HEK293 (cell line): ENCODE data around the gene REN.

Experiments
- CTCF ChIA-PET: fragments of 350-600 bp; formaldehyde crosslinking; extraction: SDS; loops from one replicate; lab custom pipeline; 2021; ENCODE audit warnings: antibody characterized with exemption; lab: Yijun Ruan, JAX
- POLR2A ChIA-PET: fragments of 300-600 bp; formaldehyde crosslinking; extraction: SDS; loops from one replicate; lab custom pipeline; 2020; ENCODE audit warnings: antibody characterized with exemption, inconsistent platforms; lab: Yijun Ruan, JAX
- H3K27ac ChIP-seq: fragments of 200-500 bp; sonication (Bioruptor generic); 2 replicates; pipeline ENCODE4 v1.5.1; 2014; ENCODE audit warnings: low read depth, low read length, control low read depth, inconsistent platforms; ENCODE audit errors: extremely low read depth
- H3K36me3 ChIP-seq, 2 experiments: fragments of 200-500 bp in 1 of 2; sonication (Bioruptor generic) in 1 of 2; 1 replicate in 1 of 2; 2 replicates in 1 of 2; pipeline ENCODE4 v1.5.1; 2014 to 2017; ENCODE audit warnings: inconsistent platforms in 2 of 2, low read length in 2 of 2; ENCODE audit not compliant: control insufficient read depth in 2 of 2, insufficient read depth in 1 of 2
- H3K4me1 ChIP-seq: fragments of 200-500 bp; sonication (Bioruptor generic); 2 replicates; pipeline ENCODE4 v1.5.1; 2014; ENCODE audit warnings: mild to moderate bottlenecking, low read length, inconsistent platforms; ENCODE audit not compliant: control insufficient read depth, insufficient read depth
- H3K4me3 ChIP-seq: 2 replicates; pipeline ENCODE4 v1.5.1; 2011; ENCODE audit warnings: low read depth, mild to moderate bottlenecking, control low read depth, low read length, moderate library complexity
- H3K9me3 ChIP-seq: fragments of 200-500 bp; sonication (Bioruptor generic); 2 replicates; pipeline ENCODE4 v1.5.1; 2014; ENCODE audit warnings: low read depth, low read length, inconsistent platforms; ENCODE audit not compliant: control insufficient read depth, insufficient read depth
- EGR2 ChIP-seq: fragments of 450-650 bp; formaldehyde crosslinking; IDR thresholded peaks from 2 replicates; pipeline ENCODE4 v1.5.1; 2016; ENCODE audit warnings: low read depth, missing biosample characterization, missing genetic modification characterization
- GLI2 ChIP-seq: fragments of 450-650 bp; formaldehyde crosslinking; IDR thresholded peaks from 2 replicates; pipeline ENCODE4; 2017; ENCODE audit warnings: missing biosample characterization, missing genetic modification characterization, low read depth, borderline replicate concordance
- KLF1 ChIP-seq: fragments of 450-650 bp; formaldehyde crosslinking; IDR thresholded peaks from 2 replicates; pipeline ENCODE4 v1.5.1; 2016; ENCODE audit warnings: missing biosample characterization, missing genetic modification characterization
- KLF16 ChIP-seq: fragments of 450-650 bp; formaldehyde crosslinking; IDR thresholded peaks from 2 replicates; pipeline ENCODE4 v1.5.1; 2017; ENCODE audit warnings: missing biosample characterization, missing genetic modification characterization
- KLF9 ChIP-seq: fragments of 450-650 bp; formaldehyde crosslinking; IDR thresholded peaks from 2 replicates; pipeline ENCODE4 v1.5.1; 2016; ENCODE audit warnings: missing biosample characterization, missing genetic modification characterization, low read depth
- MYNN ChIP-seq: fragments of 450-650 bp; formaldehyde crosslinking; IDR thresholded peaks from 2 replicates; pipeline ENCODE4 v1.5.1; 2016; ENCODE audit warnings: missing biosample characterization, missing genetic modification characterization, borderline replicate concordance
- SCRT1 ChIP-seq: fragments of 450-650 bp; formaldehyde crosslinking; IDR thresholded peaks from 2 replicates; pipeline ENCODE4 v1.5.1; 2016; ENCODE audit warnings: missing biosample characterization, missing genetic modification characterization, borderline replicate concordance
- SP7 ChIP-seq: fragments of 450-650 bp; formaldehyde crosslinking; IDR thresholded peaks from 2 replicates; pipeline ENCODE4 v1.5.1; 2016; ENCODE audit warnings: missing biosample characterization, missing genetic modification characterization
- ZFHX2 ChIP-seq: fragments of 450-650 bp; formaldehyde crosslinking; conservative IDR thresholded peaks from 2 replicates; pipeline ENCODE4 v1.5.1; 2016; ENCODE audit warnings: missing biosample characterization, missing genetic modification characterization
- ZFP41 ChIP-seq: fragments of 450-650 bp; formaldehyde crosslinking; IDR thresholded peaks from 2 replicates; pipeline ENCODE4 v1.5.1; 2016; ENCODE audit warnings: missing biosample characterization, missing genetic modification characterization, borderline replicate concordance
- ZIC2 ChIP-seq: fragments of 450-650 bp; formaldehyde crosslinking; IDR thresholded peaks from 2 replicates; pipeline ENCODE4 v1.5.1; 2016; ENCODE audit warnings: missing biosample characterization, missing genetic modification characterization
- ZNF138 ChIP-seq: fragments of 450-650 bp; formaldehyde crosslinking; IDR thresholded peaks from 2 replicates; pipeline ENCODE4 v1.5.1; 2016; ENCODE audit warnings: missing biosample characterization, missing genetic modification characterization, borderline replicate concordance
- ZNF19 ChIP-seq: fragments of 450-650 bp; formaldehyde crosslinking; IDR thresholded peaks from 2 replicates; pipeline ENCODE4; 2016; ENCODE audit warnings: missing biosample characterization, missing genetic modification characterization, low read depth
- ZNF211 ChIP-seq: fragments of 450-650 bp; formaldehyde crosslinking; IDR thresholded peaks from 2 replicates; pipeline ENCODE4 v1.5.1; 2016; ENCODE audit warnings: low read depth, missing biosample characterization, missing genetic modification characterization
- ZNF24 ChIP-seq: fragments of 450-650 bp; formaldehyde crosslinking; IDR thresholded peaks from 2 replicates; pipeline ENCODE4 v1.5.1; 2016; ENCODE audit warnings: missing biosample characterization, missing genetic modification characterization
- ZNF335 ChIP-seq: fragments of 450-650 bp; formaldehyde crosslinking; conservative IDR thresholded peaks from 2 replicates; pipeline ENCODE4 v1.5.1; 2016; ENCODE audit warnings: missing biosample characterization, missing genetic modification characterization
- ZNF354C ChIP-seq: fragments of 450-650 bp; formaldehyde crosslinking; IDR thresholded peaks from 2 replicates; pipeline ENCODE4 v1.5.1; 2016; ENCODE audit warnings: missing biosample characterization, missing genetic modification characterization, low read depth, borderline replicate concordance
- ZNF391 ChIP-seq: fragments of 450-650 bp; formaldehyde crosslinking; IDR thresholded peaks from 2 replicates; pipeline ENCODE4 v1.5.1; 2016; ENCODE audit warnings: low read depth, missing biosample characterization, missing genetic modification characterization, borderline replicate concordance
- ZNF514 ChIP-seq: fragments of 450-650 bp; formaldehyde crosslinking; IDR thresholded peaks from 2 replicates; pipeline ENCODE4 v1.5.1; 2016; ENCODE audit warnings: missing biosample characterization, missing genetic modification characterization
- ZNF555 ChIP-seq: fragments of 450-650 bp; formaldehyde crosslinking; conservative IDR thresholded peaks from 2 replicates; pipeline ENCODE4 v1.5.1; 2017; ENCODE audit warnings: missing biosample characterization, mild to moderate bottlenecking, missing genetic modification characterization, inconsistent platforms
- ZNF561 ChIP-seq: fragments of 450-650 bp; IDR thresholded peaks from 2 replicates; pipeline ENCODE4 v1.5.1; 2018; ENCODE audit warnings: missing biosample characterization, missing genetic modification characterization, borderline replicate concordance
- ZNF600 ChIP-seq: fragments of 450-650 bp; formaldehyde crosslinking; IDR thresholded peaks from 2 replicates; pipeline ENCODE4 v1.5.1; 2016; ENCODE audit warnings: missing biosample characterization, missing genetic modification characterization
- ZNF701 ChIP-seq: fragments of 450-650 bp; formaldehyde crosslinking; IDR thresholded peaks from 2 replicates; pipeline ENCODE4 v1.5.1; 2016; ENCODE audit warnings: missing biosample characterization, missing genetic modification characterization
- ZNF76 ChIP-seq: fragments of 450-650 bp; formaldehyde crosslinking; IDR thresholded peaks from 2 replicates; pipeline ENCODE4; 2016; ENCODE audit warnings: low read depth, missing biosample characterization, missing genetic modification characterization, borderline replicate concordance
- TF ChIP-seq, protein P1 (sequence below): fragments of 450-650 bp; formaldehyde crosslinking; IDR thresholded peaks from 2 replicates; pipeline ENCODE4 v1.5.1; 2016; ENCODE audit warnings: missing biosample characterization, missing genetic modification characterization
- TF ChIP-seq, protein P2 (sequence below): fragments of 450-650 bp; formaldehyde crosslinking; IDR thresholded peaks from 2 replicates; pipeline ENCODE4 v1.5.1; 2016; ENCODE audit warnings: missing biosample characterization, missing genetic modification characterization
- TF ChIP-seq, protein P3 (sequence below): fragments of 450-650 bp; formaldehyde crosslinking; IDR thresholded peaks from 2 replicates; pipeline ENCODE4 v1.5.1; 2016; ENCODE audit warnings: missing biosample characterization, missing genetic modification characterization

Gene REN

DNA sequence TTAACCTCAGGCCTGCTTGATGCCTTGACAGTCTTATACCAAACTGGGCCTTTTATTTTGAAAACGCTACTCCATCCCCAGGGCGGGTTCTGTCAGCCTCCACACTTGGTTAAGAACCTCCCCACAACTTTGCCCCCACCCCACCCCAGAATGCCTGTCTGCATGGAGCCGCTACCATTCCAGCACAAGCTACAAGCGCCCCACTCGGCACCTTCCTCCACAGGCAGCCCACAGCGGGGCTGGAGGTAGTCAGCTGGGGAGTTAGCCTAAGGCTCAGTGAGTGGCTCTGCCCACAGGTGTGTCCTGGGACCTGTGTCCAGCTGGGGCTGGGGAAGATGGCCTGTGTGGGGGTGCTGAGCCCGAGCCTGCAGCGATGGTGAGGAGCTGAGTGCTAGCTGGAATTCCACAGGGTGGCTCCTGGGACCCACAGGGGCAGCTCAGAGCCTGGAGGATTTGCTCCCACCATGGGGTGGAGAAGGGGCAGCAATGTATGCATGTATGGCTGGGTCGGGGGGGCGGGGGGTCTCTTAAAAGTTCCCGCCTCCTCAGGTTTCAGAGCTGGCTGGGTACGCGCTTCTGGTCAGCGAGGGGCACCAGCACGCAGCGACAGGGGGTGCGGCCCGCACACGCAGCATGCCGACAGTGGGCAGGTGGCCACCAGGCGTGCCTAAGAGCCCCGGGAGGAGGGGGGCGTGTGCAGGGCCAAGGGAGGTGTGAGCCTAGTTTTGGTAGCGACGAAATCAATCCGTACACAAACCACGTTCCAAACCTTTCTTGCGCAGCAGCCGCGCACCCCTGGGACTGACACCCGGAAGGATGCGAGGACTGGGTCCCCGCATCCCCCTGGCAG, 15.2 kb downstream of the REN start:
- ChIA-PET CTCF (interaction anchor here (0.6 to 2.9 kb wide), 9 partner anchors 11 to 1059 kb away, joined by 3 to 9 read pairs (median 3); no protein-coding TSS in a partner anchor), POLR2A (interaction anchor here (1.0 kb wide), 2 partner anchors 13 to 365 kb away, joined by 3 to 4 read pairs; partner anchors contain the start of gene MDM4)
- peaks cover 3% of the 10 kb centered on the region for H3K4me1 ChIP-seq
- no peak overlapping the region; the same call in 1 of the 2 replicates for H3K27ac ChIP-seq
- no peak for TF ChIP-seq ZNF211 (tag by site-specific recombination)
- TF ChIP-seq ZNF600 (tag by site-specific recombination): peak; percentile 61
- peak; percentile 98 for TF ChIP-seq MYNN
- no peak for TF ChIP-seq ZNF138
- peak; percentile 47; the same call in 1 of the 2 replicates for TF ChIP-seq ZIC2
- peak; percentile 83 for TF ChIP-seq ZNF335 (tag by site-specific recombination)
- no peak for TF ChIP-seq ZNF19
- TF ChIP-seq KLF1 (tag by site-specific recombination): 0 out of 2 replicates have a peak, but pooled peaks have one; percentile 16
- TF ChIP-seq ZFHX2 (tag by site-specific recombination): peak; percentile 12; the same call in 1 of the 2 replicates
- peak; percentile 60; the same call in 1 of the 2 replicates for TF ChIP-seq KLF9 (tag by site-specific recombination)
- TF ChIP-seq, protein P1, sequence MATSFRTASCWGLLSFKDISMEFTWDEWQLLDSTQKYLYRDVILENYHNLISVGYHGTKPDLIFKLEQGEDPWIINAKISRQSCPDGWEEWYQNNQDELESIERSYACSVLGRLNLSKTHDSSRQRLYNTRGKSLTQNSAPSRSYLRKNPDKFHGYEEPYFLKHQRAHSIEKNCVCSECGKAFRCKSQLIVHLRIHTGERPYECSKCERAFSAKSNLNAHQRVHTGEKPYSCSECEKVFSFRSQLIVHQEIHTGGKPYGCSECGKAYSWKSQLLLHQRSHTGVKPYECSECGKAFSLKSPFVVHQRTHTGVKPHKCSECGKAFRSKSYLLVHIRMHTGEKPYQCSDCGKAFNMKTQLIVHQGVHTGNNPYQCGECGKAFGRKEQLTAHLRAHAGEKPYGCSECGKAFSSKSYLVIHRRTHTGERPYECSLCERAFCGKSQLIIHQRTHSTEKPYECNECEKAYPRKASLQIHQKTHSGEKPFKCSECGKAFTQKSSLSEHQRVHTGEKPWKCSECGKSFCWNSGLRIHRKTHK (tag by site-specific recombination): no peak
- TF ChIP-seq GLI2 (tag by site-specific recombination): no peak
- no peak for TF ChIP-seq ZNF391 (tag by site-specific recombination)
- no peak for TF ChIP-seq ZNF555
- TF ChIP-seq SCRT1: peak; percentile 41; the same call in 1 of the 2 replicates
- no peak for TF ChIP-seq ZNF76
- TF ChIP-seq, protein P2, sequence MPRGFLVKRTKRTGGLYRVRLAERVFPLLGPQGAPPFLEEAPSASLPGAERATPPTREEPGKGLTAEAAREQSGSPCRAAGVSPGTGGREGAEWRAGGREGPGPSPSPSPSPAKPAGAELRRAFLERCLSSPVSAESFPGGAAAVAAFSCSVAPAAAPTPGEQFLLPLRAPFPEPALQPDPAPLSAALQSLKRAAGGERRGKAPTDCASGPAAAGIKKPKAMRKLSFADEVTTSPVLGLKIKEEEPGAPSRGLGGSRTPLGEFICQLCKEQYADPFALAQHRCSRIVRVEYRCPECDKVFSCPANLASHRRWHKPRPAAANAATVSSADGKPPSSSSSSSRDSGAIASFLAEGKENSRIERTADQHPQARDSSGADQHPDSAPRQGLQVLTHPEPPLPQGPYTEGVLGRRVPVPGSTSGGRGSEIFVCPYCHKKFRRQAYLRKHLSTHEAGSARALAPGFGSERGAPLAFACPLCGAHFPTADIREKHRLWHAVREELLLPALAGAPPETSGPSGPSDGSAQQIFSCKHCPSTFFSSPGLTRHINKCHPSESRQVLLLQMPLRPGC: no peak
- TF ChIP-seq ZNF354C (tag by site-specific recombination): no peak
- peak; percentile 47; the same call in 1 of the 2 replicates for TF ChIP-seq KLF16 (tag by site-specific recombination)
- no peak for TF ChIP-seq ZNF701
- TF ChIP-seq, protein P3, sequence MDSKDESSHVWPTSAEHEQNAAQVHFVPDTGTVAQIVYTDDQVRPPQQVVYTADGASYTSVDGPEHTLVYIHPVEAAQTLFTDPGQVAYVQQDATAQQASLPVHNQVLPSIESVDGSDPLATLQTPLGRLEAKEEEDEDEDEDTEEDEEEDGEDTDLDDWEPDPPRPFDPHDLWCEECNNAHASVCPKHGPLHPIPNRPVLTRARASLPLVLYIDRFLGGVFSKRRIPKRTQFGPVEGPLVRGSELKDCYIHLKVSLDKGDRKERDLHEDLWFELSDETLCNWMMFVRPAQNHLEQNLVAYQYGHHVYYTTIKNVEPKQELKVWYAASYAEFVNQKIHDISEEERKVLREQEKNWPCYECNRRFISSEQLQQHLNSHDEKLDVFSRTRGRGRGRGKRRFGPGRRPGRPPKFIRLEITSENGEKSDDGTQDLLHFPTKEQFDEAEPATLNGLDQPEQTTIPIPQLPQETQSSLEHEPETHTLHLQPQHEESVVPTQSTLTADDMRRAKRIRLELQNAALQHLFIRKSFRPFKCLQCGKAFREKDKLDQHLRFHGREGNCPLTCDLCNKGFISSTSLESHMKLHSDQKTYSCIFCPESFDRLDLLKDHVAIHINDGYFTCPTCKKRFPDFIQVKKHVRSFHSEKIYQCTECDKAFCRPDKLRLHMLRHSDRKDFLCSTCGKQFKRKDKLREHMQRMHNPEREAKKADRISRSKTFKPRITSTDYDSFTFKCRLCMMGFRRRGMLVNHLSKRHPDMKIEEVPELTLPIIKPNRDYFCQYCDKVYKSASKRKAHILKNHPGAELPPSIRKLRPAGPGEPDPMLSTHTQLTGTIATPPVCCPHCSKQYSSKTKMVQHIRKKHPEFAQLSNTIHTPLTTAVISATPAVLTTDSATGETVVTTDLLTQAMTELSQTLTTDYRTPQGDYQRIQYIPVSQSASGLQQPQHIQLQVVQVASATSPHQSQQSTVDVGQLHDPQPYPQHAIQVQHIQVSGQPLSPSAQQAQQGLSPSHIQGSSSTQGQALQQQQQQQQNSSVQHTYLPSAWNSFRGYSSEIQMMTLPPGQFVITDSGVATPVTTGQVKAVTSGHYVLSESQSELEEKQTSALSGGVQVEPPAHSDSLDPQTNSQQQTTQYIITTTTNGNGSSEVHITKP (tag by site-specific recombination): peak; percentile 91
- TF ChIP-seq ZNF561 (tag by site-specific recombination): no peak
- peak; percentile 57 for TF ChIP-seq EGR2
- TF ChIP-seq ZNF514: no peak
- no peak for TF ChIP-seq ZNF24 (tag by site-specific recombination)
- TF ChIP-seq SP7 (tag by site-specific recombination): no peak
- TF ChIP-seq ZFP41 (tag by site-specific recombination): no peak
- H3K9me3 ChIP-seq: no peaks in the 10 kb centered on the region
- H3K4me3 ChIP-seq: peak overlapping the region; percentile 66
- peaks cover 0 to 1% of the 10 kb centered on the region in 2 experiments; a peak in 1 of 3 replicates for H3K36me3 ChIP-seq
